Measurements from ENCODE around the gene SBNO2.

DNA sequence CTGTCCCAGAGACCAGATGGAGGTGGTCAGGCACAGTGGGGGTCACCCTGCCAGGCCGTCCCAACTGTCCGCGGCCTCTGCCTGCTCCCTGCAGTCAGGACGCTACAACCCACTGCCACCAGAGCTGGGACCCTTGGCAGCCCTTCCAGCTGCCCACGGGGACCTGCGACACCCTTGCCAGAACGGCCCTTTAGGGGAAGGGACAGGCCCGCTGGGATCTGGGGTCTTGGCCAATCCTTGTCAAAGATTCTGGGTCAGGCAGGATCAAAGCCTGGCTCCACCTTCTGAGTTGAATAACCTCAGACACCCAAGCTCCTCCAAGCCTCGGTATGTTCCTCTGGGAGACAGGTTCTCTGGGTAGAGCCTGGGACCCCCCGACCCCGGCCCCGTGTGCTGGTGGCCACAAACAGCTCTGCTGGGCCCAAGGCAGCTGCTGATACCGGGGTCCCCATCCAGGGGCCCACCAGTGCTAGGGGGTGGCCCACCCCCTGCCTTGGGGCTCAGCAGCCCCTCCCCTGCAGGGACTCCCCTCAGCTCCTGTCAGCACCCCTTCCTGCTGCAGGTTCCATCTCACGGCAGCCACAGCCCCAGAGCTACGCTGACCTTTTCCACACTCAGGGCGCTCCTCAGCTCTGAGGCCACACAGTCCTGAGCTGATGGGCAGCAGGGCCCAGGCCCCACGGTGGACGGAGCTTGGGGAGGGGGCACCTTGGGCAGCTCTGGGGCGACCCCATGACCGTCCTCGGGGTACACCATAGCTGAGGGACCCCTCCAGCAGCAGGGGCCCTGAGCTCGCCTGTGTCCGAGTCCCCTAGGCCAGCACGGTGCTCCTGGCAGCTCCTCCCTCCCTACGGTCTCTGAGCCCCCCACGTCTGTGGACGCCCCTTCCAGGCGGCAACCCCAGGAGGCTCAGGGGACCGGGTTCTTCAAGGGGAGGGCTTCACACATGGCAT, 18.4 kb downstream of the SBNO2 start:
- TF ChIP-seq CTCF (IDR thresholded peaks at IDR 0.05; ENCODE audit: borderline replicate concordance, extremely low read depth, low read length, poor library complexity, severe bottlenecking) (no peak), EZH2 (IDR thresholded peaks at IDR 0.05; ENCODE audit: borderline replicate concordance, low read depth, low read length, severe bottlenecking) (no peak)
